HG02798 (cell line): ENCODE measurements around the gene PFDN5.

Experiments used
- ATAC-seq: cut with Tn5 transposase; IDR thresholded peaks from one replicate; pipeline ENCODE4 v1.9.1; 2021; ENCODE audit warnings: mild to moderate bottlenecking; ENCODE audit not compliant: unreplicated experiment, poor library complexity

The PFDN5 gene

DNA sequence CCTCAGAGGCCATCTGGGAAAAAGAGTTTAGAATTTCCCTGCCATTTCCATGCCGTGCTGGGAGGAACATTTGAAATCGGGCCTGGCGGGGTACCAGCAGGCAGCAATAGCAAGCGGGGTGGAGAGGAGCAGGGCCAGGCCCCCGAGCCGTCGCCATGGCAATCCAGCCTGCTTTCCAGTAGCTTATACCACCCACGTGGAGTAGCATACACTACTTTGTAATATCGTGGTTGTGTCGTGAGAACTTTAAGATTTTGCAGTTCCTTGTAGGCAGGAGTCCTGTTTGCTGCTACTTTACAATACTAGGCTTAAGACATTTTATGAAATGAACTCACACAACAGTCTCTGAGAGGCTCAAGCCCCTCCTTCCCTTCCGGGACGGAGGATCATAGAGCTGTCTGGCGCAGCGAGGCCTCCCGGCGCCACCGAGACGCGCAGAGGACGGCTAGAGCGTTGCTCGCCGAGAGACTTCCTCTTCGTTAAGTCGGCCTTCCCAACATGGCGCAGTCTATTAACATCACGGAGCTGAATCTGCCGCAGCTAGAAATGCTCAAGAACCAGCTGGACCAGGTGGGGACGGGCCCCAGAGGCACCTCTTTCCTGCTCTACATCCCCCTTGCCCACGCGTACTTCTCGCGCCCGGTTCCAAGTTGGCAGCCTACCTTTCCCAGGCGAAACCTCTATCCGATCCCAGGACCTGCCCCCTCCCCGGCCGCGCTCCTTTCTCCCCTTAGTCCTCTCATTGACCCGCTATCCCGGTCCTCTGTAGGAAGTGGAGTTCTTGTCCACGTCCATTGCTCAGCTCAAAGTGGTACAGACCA, at the start of gene PFDN5:
PFDN5 (plus strand) TSS at position 473 of the 821 bp plus-strand sequence; CDS start at position 499, 26 bp downstream.
- peak; percentile 91 for ATAC-seq

DNA sequence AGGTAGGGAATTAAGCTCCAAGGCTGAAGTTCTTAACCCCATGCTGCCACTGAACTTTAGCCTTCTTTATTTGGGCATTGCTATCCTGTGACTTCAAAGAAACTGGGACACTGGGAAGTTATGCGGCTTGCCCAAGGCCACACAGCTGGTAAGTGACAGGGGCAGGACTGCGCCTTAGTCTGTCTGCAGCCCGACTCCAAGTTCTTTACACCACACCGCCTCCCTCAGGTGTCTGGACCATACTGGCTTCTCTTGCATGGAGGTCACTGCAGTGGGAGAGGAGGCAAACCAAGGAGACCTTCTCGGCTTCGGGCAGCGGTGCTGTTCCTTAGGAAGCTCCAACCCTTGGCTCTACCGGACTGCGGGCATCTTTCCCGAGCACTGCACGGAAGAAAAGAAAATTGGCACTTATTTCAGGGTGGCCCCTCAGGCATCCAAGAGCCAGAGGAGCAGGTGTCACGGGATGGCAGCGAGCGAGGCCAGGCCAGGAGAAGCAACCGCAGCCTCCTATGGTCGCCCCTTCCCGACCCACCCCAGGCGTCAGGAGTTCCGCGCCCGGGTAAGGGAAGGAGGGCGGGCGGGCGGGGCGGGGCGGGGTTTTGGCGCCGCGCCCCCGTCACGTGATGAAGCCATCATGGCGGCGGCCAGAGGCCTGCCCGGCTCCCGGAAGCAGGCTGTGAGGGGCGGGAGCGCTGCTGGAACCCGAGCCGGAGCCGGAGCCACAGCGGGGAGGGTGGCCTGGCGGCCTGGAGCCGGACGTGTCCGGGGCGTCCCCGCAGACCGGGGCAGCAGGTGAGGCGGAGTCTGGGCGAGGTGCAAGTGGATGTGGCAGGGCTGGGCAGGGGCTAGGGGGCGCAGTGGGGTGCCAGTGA, 43.6 kb upstream of the PFDN5 start:
- ATAC-seq = peak; percentile 84

GRCh38 chr12:53252349-53252916, 42.9 kb upstream of the PFDN5 start:
- no peak for ATAC-seq

DNA sequence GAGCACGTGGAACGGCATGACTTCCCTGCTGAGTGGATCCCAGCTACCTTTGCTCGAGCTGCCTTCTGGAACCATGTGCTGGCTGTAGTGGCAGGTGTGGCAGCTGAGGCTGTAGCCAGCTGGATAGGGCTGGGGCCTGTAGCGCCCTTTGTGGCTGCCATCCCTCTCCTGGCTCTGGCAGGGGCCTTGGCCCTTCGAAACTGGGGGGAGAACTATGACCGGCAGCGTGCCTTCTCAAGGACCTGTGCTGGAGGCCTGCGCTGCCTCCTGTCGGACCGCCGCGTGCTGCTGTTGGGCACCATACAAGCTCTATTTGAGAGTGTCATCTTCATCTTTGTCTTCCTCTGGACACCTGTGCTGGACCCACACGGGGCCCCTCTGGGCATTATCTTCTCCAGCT, 42.0 kb upstream of the PFDN5 start:
- ATAC-seq = no peak

DNA sequence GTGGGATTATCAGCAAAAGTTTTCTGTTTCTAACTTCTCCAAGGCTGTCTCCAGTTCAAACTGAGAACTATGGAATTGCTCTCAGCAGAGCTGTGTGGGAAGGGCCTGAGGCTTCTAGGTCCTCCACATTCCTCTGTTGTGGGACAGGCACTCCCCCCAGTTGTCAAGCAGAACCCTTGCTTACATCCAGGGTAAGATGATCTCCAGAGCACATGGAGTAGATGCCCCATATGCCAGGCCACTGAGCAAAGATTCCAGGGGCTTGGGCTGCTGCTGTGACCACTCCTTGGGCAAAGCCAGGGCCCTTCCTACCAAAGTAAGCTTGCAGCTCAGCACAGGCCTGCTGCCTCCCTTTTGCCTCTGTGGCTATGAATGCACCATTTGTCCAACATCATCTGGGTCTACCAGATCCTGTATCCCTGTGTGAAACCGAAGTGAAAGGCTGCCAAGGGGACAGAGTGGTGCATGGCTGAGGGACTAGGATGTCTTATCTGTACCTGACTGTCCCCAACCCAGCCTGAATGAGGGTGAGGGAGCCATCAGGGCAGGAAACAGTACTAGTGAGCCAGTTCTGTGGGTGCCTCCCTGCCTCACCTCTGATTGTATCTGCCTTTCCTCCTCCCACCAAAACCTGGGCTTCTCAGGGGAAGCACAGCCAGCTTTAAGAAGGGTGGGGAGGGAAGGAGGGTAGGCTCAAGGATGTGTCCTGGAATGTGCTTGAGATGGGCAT, 40.4 kb upstream of the PFDN5 start:
- ATAC-seq = no peak

DNA sequence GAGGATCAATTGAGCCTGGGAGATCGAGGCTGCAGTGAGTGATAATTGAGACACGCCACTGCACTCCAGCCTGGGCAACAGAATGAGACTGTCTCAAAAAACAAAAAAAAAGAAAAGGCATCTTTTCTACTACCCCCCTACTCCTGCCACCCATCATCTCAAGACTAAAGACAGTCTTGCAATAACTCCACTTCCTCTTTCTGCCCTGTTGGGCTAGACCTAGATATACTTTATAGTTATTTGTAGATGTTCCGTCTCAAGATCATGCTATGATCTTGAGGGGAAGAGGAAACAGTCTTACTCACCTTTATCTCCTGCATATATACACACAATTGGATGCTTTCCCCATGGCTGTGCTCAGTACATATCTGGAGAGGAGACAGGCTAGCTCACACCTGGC, 39.3 kb upstream of the PFDN5 start:
- ATAC-seq = no peak

DNA sequence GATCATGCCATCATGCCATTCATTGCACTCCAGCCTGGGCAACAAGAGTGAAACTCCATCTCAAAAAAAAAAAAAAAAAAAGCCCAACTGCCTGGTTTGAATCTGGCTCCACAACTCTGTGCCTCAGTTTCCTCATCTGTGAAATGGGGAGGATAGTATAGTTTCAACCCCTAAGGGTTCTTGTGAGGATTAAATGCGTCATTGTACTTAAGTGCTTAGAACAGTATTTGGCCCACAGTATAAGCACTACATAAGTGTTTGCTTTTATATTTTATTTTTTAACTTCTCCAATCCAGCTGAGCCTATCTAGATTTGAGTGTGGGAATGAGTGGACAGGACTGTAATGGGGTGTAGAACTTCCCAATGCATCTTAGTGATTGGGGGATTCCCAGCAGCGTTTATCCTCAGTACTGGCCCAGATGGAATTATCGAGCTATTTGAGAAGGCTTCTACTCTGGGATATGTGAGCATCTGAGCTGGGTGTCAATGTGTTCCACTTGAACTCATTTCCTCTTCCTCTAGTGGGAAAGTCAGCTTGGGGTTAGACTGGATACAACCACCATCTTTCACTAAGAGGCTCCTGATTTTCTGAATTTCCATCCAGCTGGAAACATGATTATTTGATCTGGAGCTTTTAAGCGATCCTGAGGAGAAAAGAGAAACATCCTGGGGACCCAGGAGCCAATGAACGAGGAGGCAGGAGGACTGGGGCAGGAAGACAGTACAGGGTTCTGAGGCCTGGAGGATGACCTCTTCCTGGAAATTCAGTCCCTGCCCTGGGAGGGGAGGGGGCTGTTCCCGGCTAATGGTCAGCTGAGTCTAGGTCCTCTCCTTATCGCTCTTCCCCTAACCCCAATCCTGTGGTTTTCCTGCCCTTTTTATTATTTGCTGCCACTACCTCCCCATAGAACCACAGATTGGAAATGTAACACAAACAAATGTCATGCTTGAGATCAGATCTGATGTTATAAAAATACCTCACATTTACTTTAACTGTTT, 36.5 kb upstream of the PFDN5 start:
- ATAC-seq = no peak

- no peak for ATAC-seq
Measured at GRCh38 chr12:53259891-53260290, 35.5 kb upstream of the PFDN5 start.

DNA sequence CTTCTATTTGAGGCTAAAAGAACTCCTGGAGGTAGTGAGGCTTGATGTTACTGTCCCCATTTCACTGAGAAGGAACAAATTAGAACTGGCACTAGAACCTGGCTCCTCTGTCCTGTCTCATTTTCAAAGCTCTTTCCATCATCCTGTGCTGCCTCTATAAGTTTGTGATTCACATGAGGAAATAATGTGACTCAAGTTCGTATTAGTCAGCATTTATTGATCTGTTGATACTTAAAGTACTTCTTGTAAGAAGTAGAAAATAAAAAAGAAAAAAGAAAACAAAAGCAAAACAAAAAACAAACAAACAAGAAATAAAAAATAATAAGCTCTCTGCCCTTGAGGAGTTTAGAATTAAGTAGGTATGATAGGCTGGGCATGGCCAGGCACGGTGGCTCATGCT, 29.6 kb upstream of the PFDN5 start:
- ATAC-seq = no peak

- ATAC-seq = no peak
Measured at GRCh38 chr12:53267306-53267998, 27.9 kb upstream of the PFDN5 start.

DNA sequence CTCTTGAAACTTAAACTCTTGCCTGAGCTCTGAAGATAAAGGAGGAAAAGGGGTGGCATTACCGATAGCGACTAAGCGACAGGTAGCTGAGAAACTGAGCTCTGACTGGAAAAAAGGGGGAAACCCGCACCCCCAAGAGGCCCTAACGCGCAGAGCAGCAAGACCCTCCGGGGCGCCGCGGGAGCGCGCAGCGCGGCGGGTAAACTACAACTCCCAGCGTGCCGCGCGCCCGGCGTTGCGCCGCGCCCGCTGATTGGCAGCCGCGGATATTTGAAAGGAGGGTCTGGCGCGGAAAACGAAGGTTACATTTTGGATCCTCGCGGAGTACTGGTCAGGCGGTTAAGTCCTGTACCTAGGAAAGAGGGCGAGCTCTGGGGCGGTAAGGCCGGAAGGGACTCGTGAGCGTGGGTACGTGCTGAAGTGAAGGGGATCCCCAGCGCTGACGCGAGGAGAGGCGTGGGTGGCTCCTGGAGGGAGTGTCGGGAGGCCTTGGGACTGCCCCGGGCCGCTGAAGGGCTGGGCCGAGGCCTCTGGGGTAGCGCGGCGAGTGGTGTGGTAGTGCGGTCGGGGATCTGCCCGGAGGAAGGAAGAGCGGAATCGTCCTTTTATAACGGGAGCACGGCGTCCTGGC, 27.2 kb upstream of the PFDN5 start, which contains the start of gene ESPL1:
ESPL1 (plus strand) TSS at position 301 of the 631 bp plus-strand sequence. CDS start 468 bp downstream, outside the sequence.
- ATAC-seq = peak; percentile 83

DNA sequence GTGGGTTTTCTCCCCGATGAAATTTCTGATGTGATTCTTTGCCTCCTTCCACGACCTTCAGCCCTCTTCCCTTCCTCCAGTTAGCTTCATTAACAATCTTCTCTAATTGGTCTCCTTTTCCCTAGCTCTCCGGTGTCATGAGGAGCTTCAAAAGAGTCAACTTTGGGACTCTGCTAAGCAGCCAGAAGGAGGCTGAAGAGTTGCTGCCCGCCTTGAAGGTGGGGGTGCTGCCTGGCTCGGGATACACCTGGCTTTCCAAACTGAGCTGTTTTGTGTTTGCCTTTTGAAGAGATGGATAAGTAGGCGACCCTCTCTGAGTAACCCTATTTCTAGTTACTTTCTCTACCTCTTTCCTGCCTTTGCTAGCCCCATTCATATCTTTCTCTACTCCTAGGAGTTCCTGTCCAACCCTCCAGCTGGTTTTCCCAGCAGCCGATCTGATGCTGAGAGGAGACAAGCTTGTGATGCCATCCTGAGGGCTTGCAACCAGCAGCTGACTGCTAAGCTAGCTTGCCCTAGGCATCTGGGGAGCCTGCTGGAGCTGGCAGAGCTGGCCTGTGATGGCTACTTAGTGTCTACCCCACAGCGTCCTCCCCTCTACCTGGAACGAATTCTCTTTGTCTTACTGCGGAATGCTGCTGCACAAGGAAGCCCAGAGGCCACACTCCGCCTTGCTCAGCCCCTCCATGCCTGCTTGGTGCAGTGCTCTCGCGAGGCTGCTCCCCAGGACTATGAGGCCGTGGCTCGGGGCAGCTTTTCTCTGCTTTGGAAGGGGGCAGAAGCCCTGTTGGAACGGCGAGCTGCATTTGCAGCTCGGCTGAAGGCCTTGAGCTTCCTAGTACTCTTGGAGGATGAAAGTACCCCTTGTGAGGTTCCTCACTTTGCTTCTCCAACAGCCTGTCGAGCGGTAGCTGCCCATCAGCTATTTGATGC, 26.4 kb upstream of the PFDN5 start:
- ATAC-seq = no peak

DNA sequence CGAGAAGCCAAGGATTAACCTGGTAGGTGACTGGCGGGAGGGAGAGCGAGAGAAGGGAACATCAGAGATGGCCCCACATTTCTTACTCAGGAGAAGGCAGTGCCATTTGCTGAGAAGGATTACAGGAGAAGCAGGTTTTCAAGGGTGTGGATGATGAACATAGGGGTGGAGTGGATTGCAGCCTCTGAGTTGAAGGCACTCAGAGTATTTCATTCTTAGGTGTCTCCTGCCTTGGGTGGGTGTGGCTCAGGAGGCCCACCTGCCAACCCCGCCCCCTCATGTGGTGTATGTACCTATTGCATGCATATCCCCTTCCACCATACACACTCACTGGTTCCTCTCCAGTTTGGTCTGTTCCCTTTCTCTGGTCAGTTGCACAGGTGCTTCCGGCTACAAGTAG, 20.9 kb upstream of the PFDN5 start:
- ATAC-seq = no peak

DNA sequence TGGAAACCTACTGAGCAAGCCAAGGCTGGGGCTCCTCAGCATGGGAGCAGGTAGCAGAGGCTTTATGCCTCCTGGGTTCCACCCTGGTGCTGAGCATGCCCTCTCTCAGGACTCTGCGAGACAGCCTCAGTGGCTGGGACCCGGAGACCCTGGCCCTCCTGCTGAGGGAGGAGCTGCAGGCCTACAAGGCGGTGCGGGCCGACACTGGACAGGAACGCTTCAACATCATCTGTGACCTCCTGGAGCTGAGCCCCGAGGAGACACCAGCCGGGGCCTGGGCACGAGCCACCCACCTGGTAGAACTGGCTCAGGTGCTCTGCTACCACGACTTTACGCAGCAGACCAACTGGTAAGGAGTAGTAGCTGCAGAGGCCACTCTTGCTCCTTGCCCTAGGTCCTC, 18.8 kb upstream of the PFDN5 start:
- no peak for ATAC-seq

- ATAC-seq = no peak
Measured at GRCh38 chr12:53277981-53278380, 17.4 kb upstream of the PFDN5 start.

GRCh38 chr12:53279283-53279869, 16.0 kb upstream of the PFDN5 start:
- no peak for ATAC-seq
